Measurements from ENCODE around the gene DRC7.
"Not testable (repeated sequence)": the region's sequence is repeated elsewhere in the genome, so short reads cannot be mapped to it uniquely, and the experiment has no call there.

The DRC7 gene

GRCh38 chr16:57725976-57726375 lies 31.4 kb downstream of the DRC7 start:
- no peak overlapping the region for H3K4me3 ChIP-seq (ENCODE audit: low read length)
- DNase-seq (ENCODE audit: low read depth, low spot score), result no peak

DNA sequence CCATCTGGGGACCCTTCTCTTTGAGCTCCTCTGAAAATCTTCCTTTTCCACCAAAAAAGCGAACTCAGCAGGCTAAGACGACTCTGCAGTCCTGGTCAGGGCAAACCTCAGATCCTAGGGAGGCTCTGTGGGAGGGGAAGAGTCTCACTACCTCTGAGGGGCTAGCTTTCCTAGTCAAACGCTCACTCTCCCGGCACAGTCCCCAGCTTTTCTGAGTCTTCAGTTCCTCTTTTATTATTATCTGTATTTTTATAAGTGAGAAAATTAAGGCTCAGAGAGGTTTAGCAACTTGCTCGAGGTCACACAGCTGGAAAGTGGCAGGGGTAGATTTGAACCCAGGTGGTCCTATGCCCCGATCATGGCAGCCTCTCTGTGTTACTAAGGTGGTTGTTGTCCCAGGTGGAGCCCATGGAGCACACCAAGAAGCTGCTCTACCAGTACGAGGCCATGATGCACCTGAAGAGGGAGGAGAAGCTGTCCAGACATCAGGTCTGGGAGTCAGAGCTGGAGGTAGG lies 31.9 kb downstream of the DRC7 start:
- no peak overlapping the region for H3K4me3 ChIP-seq (ENCODE audit: low read length)
- no peak for DNase-seq (ENCODE audit: low read depth, low spot score)

DNA sequence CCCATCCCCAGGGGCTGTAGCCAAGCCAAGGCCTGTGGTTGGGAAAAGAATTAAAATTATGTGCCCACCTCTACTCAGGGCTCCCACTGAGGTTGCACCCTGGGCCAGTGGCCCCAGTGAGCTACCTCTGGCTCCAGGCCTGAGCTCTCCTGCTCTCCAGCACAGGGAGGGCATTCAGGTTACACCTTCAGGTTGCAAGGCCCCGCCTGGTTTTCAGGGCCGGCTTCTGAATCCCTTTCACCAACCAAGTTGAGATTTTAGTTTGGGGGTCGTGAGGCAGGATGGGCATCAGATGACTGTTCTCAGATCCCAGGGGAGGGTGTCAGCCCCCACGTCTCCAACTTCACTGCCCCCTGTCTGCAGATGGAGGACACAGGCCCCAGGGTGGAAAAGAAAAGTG lies 33.0 kb downstream of the DRC7 start:
- DNase-seq (ENCODE audit: low read depth, low spot score), result no peak

DNA sequence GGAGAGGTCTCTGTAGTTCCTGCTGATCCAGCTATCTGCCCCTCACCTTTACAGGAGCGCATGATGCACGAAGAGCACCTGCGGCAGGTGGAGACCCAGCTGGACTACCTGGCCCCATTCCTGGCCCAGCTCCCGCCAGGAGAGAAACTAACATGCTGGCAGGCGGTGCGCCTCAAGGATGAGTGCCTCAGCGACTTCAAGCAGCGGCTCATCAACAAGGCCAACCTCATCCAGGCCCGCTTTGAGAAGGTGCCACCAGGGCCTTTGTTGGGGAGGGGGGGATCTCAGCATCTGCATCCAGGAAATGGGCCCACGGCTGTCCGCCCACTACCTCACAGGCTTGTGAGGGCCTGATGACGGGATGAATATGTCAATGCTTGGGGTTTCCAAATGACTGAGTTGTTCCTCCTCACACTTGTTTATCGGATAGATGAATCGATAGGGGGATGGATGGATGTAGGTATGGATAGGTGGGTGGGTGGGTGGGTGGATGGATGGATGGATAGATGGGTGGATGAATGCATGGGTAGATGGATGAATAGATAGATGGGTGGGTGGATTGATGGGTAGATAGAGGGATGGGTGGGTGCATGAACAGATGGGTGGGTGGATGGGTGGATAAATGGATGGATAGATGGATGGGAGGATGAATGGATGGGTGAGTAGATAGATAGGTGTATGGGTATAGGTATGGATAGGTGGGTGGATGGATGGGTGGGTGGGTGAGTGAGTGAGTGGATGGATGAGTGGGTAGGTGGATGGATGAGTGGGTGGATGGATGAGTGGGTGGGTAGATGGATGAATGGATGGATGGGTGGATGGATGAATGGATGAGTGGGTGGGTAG lies 34.0 kb downstream of the DRC7 start:
- no peak for DNase-seq (ENCODE audit: low read depth, low spot score)
- H3K4me3 ChIP-seq (ENCODE audit: low read length), result no peak overlapping the region

More for the DNA sequence above, 33.0 kb downstream of the DRC7 start:
- H3K4me3 ChIP-seq (ENCODE audit: low read length), result no peak overlapping the region

DNA sequence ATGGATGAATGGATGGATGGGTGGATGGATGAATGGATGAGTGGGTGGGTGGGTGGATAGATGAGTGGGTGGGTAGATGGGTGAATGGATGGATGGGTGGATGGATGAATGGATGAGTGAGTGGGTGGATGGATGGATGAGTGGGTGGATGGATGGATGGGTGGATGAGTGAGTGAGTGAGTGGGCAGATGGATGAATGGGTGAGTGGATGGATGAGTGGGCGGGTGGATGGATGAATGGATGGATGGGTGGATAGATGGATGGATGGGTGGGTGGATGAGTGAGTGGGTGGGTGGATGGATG lies 34.5 kb downstream of the DRC7 start:
- DNase-seq (ENCODE audit: low read depth, low spot score), result no peak

DNA sequence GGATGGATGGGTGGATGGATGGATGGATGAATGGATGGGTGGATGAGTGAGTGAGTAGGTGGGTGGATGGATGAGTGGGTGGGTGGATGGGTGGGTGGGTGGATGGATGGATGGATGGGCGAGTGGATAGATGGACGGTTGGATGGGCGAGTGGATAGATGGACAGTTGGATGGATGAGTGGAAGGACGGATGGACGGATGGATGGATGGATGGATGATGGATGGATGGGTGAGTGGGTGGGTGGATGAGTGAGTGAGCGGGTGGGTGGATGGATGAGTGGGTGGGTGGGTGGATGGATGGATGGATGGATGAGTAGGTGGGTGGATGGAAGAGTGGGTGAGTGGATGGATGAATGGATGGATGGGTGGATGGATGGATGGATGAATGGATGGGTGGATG lies 35.2 kb downstream of the DRC7 start:
- not testable (repeated sequence) for DNase-seq (ENCODE audit: low read depth, low spot score); H3K4me3 ChIP-seq (ENCODE audit: low read length)

More for the DNA sequence above, 34.5 kb downstream of the DRC7 start:
- no peak overlapping the region for H3K4me3 ChIP-seq (ENCODE audit: low read length)

DNA sequence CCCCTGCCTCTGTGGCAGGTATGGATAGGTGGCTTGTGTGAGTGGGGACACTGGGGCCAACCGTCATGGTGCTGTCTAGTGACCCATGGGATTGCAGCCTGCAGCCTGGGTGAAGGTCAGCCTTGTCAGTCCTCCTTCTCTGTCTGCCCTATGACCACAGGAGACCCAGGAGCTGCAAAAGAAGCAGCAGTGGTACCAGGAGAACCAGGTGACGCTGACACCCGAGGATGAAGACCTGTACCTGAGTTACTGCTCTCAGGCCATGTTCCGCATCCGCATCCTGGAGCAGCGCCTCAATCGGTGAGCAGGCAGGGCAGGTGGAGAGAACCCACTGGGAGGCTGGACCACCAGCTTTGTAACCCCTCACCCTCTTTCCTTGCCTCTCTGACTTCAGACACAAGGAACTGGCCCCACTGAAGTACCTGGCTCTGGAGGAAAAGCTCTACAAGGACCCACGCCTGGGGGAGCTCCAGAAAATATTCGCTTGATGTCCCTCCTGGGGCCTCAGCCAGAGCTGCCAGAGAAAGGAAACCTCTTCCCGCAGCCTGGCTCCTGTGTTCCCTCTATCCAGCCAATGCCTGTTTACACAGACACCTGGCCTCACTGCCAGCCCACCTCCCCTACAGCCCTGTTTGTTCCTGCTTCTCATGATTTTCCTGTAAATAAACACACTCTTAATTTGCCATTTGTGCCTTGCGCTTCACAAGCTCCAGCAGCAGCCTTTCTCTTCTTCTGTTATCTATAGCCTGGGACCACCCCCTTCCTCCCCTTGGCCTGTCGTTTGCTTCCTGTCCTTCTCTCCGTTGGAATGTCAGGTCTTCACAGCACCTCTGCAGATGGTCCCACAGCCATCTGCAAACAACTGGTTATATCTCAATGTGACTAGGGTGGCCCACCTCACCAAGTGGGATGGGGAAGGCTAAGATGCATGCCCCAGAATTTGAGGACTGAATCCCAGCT lies 36.4 kb downstream of the DRC7 start:
- no peak overlapping the region for H3K4me3 ChIP-seq (ENCODE audit: low read length)
- DNase-seq (ENCODE audit: low read depth, low spot score), result no peak

DNA sequence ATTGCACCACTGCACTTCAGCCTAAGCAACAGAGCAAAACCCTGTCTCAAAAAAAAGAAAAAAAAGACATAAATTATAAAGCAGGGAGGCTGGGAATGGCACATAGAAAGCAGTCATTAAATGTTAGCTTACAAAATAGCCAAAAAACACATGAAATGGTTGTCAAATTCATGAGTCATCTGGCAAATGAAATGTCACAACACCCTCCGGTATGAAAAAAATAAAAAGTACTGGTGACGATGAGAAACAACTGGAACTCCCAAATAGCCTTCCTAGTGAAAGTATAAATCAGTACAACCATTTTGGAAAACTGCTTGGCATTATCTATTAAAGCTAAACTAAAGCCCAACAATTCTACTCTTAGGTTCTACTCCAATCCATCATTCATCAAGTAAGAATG lies 37.4 kb downstream of the DRC7 start:
- no peak for DNase-seq (ENCODE audit: low read depth, low spot score)
- no peak overlapping the region for H3K4me3 ChIP-seq (ENCODE audit: low read length)

DNA sequence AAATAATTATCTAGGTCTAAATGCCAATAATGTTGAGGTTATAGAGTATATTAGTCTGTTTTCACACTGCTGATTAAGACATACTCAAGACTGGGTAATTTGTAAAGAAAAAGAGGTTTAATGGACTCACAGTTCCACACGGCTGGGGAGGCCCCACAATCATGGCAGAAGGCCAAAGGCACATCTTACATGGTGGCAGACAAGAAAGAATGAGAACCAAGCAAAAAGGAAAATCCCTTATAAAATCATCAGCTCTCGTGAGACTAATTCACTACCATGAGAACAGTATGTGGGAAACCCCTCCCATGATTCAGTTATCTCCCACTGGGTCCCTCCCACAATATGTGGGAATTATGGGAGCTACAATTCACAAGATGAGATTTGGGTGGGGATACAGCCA lies 38.1 kb downstream of the DRC7 start:
- no peak overlapping the region for H3K4me3 ChIP-seq (ENCODE audit: low read length)
- DNase-seq (ENCODE audit: low read depth, low spot score), result no peak

GRCh38 chr16:57734308-57734924 lies 39.8 kb downstream of the DRC7 start:
- DNase-seq (ENCODE audit: low read depth, low spot score), result no peak
- H3K4me3 ChIP-seq (ENCODE audit: low read length), result peak overlapping the region; percentile 92

DNA sequence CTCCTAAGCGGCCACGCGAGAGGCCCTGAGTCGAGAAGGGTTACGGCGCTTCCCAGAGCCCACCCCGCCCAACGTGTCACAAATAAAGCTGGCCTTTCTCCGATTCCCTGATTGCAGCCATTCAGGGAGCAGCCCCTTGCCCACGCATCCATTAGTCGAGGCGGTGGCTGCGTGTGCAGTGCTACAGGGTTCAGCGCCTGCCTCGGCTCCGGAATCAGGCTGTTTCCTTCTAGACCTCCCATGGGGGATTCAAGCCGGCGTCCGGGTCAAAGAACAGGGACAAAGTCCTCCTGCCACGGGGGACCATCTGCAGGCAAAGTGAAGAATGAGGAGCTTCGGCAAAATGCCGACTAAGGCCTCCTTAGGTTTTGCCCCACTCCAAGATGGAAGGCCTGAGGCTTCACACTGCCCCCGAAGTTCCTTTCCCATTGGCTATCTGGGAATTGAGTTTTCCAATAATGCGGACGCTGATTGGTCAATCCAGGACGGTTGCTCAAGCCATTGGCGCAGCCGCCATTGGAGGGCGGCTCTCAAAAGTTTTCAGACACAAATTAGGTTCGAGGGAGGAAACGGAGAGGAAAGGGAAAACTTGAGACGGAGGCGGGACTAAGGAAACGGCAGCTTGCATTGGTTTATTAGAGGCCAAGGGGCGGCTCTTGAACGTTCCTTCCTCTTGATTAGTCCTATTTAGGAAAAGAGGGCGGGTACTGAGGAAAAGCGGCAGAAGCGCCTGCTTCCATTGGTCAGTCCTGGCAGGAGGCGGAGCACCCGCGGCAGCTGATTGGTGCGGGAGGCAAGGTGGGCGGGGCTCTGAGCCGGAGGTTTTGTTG lies 40.5 kb downstream of the DRC7 start:
- H3K4me3 ChIP-seq (ENCODE audit: low read length), result peak overlapping the region; percentile 92
- peak; percentile 100 for DNase-seq (ENCODE audit: low read depth, low spot score)

GRCh38 chr16:57735755-57736418 lies 41.3 kb downstream of the DRC7 start, which contains the start of gene KATNB1:
KATNB1 (plus strand) TSS chr16:57735770; CDS start chr16:57737244, 1,474 bp downstream.
- peak within 1 kb of the TSS; percentile 92 for H3K4me3 ChIP-seq (ENCODE audit: low read length)
- no peak for DNase-seq (ENCODE audit: low read depth, low spot score)

GRCh38 chr16:57736419-57737351 lies 42.1 kb downstream of the DRC7 start:
- peak; percentile 65 for DNase-seq (ENCODE audit: low read depth, low spot score)
- peak overlapping the region; percentile 92 for H3K4me3 ChIP-seq (ENCODE audit: low read length)

DNA sequence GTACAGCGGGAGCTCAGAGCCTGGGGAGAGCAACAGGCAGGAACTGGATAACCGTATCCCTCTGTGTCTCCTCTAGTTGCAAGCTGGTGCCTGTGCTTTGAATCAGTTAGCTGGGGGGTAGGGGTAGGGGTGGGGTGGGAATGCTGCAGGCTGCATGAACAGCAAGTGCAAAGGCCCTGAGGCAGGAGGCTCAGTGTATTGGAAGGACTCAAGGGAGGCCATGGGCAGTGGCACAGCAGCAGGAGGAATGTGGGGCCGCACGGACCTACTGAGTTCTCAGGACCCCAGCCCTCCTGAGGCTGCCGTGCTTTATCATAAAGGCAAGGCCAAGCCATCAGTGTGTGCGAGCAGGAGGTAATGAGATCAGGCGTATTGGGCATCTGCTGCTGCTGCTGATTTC lies 44.2 kb downstream of the DRC7 start:
- H3K4me3 ChIP-seq (ENCODE audit: low read length), result no peak overlapping the region
- no peak for DNase-seq (ENCODE audit: low read depth, low spot score)

GRCh38 chr16:57739756-57740422 lies 45.3 kb downstream of the DRC7 start:
- no peak for DNase-seq (ENCODE audit: low read depth, low spot score)
- no peak overlapping the region for H3K4me3 ChIP-seq (ENCODE audit: low read length)

DNA sequence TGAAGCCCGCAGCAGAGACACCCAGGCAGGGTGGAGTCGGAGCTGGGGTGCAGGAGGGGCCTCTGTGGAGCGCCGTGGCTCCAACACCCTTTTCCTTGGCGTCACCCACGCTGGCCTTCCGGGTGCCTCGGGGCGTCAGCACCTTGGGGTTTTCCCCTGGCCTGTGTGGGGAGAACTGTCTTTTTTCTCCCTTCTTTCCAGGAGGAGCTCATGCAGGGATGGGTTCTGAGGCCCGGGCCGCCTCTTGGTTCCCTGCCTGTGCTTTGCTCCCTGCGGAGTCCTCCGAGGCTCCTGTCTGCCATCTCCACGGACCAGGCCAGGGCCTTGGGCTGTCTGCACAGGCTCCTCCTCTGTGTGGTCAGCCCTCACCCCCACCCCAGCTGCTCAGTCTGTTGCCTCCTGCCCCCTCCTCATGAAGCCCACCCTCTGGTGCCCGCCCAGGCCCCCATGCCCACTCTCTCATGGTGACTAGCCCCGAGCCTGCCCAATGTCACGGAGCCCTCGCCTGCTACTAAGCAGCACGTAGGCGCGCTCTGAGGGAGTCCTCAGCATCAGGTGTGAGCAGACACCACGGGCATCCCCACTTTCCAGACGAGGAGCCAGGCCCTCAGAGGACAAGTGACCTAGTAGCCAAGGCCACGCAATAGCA lies 45.9 kb downstream of the DRC7 start:
- no peak overlapping the region for H3K4me3 ChIP-seq (ENCODE audit: low read length)
- DNase-seq (ENCODE audit: low read depth, low spot score), result no peak

Measured in Jurkat, Clone E6-1 (cell line).